Mesenchymal stem cell (in vitro differentiated cells and primary cell): ENCODE data around the gene TTC33. TPM values are rescaled to one million over a fixed set of nuclear protein-coding genes. Genes with fewer than 3 reads are reported as not detected.

Source experiments
- small RNA-seq: library from polyadenylated mRNA; stranded (forward); fragments of <200 nt; extraction: miRNeasy Mini kit (QIAGEN cat#:217004); gene quantifications from one replicate; pipeline ENCODE3, GENCODE V24; 2013; ENCODE audit warnings: low read depth

TTC33 gene

Small RNA genes within 50 kb of the gene (small RNA-seq; reads per million reads assigned to genes)
- gene RF00092: not detected
- not detected for gene RF00191
